ENCODE data around the gene ZSCAN16.

Gene ZSCAN16

DNA sequence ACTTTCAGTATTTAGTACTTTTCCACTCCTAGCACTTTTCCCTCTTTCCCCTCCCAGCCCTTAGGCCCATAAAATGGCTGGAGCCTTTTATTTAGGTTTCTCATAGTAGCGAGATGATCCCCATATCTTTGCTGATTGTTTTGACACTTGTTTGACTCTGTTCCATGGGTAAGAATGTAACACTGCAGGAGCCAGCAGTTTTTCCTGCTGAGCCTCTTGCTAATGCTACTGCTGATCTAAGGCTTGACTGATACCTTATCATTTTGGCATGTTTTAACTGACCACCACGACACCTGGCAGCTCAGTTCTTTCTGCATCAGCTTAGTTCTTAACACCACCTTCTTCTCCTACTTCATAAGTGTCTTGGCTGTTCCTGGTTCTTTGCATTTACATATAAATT is 46.9 kb downstream of the ZSCAN16 start:
- Histone ChIP-seq H3K9me3 (ENCODE audit: insufficient read depth, low read length) (no peaks in the 10 kb centered on the region), H3K36me3 (ENCODE audit: low read length) (no peaks in the 10 kb centered on the region), H4K20me1 (ENCODE audit: low read depth, low read length) (no peaks in the 10 kb centered on the region), H3K4me3 (ENCODE audit: insufficient read depth, low read length, poor library complexity, severe bottlenecking) (no peak overlapping the region), H3K9ac (ENCODE audit: low read length) (no peak overlapping the region), H3K9me2 (replicated peaks; ENCODE audit: insufficient read depth, low read length) (no peaks in the 10 kb centered on the region), H2AFZ (ENCODE audit: low read depth, low read length, severe bottlenecking) (no peak overlapping the region), H3K27ac (ENCODE audit: low read depth, low read length) (no peak overlapping the region), H3K27me3 (ENCODE audit: low read length) (no peaks in the 10 kb centered on the region), H3K4me2 (ENCODE audit: low read depth, low read length, poor library complexity, severe bottlenecking) (no peak overlapping the region), H3K79me2 (ENCODE audit: insufficient read depth, low read length) (no peaks in the 10 kb centered on the region), H3F3A (ENCODE audit: insufficient read depth) (no peaks in the 10 kb centered on the region)
- TF ChIP-seq EZH2phosphoT487 (conservative IDR thresholded peaks at IDR 0.05; ENCODE audit: low read length) (no peak), CTCF (IDR thresholded peaks at IDR 0.05; ENCODE audit: insufficient read depth, low read length, poor library complexity, severe bottlenecking) (no peak)

- TF ChIP-seq EZH2phosphoT487 (conservative IDR thresholded peaks at IDR 0.05; ENCODE audit: low read length) (no peak), CTCF (IDR thresholded peaks at IDR 0.05; ENCODE audit: insufficient read depth, low read length, poor library complexity, severe bottlenecking) (no peak)
- no peak overlapping the region for H3K9ac ChIP-seq (ENCODE audit: low read length)
- no peak overlapping the region for H3K4me2 ChIP-seq (ENCODE audit: low read depth, low read length, poor library complexity, severe bottlenecking)
- no peaks in the 10 kb centered on the region for H3K9me2 ChIP-seq (replicated peaks; ENCODE audit: insufficient read depth, low read length)
- H3K36me3 ChIP-seq (ENCODE audit: low read length), result no peaks in the 10 kb centered on the region
- no peak overlapping the region for H3K27ac ChIP-seq (ENCODE audit: low read depth, low read length)
- no peak overlapping the region for H2AFZ ChIP-seq (ENCODE audit: low read depth, low read length, severe bottlenecking)
- H3F3A ChIP-seq (ENCODE audit: insufficient read depth), result no peaks in the 10 kb centered on the region
- H3K9me3 ChIP-seq (ENCODE audit: insufficient read depth, low read length), result no peaks in the 10 kb centered on the region
- H3K27me3 ChIP-seq (ENCODE audit: low read length), result no peaks in the 10 kb centered on the region
- no peaks in the 10 kb centered on the region for H3K79me2 ChIP-seq (ENCODE audit: insufficient read depth, low read length)
- H3K4me3 ChIP-seq (ENCODE audit: insufficient read depth, low read length, poor library complexity, severe bottlenecking), result no peak overlapping the region
- H4K20me1 ChIP-seq (ENCODE audit: low read depth, low read length), result no peaks in the 10 kb centered on the region
These were observed 47.6 kb downstream of the ZSCAN16 start for GRCh38 chr6:28172006-28172405.

DNA sequence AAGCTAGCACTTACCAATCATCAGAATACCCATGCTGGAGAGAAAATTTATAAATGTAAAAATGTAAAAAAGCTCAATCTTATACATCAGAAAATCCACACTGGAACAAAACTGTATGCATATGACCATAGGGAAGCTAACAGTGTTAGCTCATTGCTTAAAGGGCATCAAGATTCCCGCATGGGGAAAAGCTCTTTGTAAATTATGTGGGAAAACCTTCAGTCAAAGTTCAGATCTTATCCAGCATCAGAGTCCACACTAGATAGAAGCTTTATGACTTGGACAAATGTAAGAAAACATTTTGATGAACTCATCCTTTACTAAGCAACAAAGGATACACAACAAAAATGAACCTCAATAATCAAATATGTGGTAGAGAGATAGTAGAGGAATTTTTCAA is 52.0 kb downstream of the ZSCAN16 start:
- Histone ChIP-seq H3K79me2 (ENCODE audit: insufficient read depth, low read length) (no peaks in the 10 kb centered on the region), H3K36me3 (ENCODE audit: low read length) (no peaks in the 10 kb centered on the region), H3K9me2 (replicated peaks; ENCODE audit: insufficient read depth, low read length) (no peaks in the 10 kb centered on the region), H3K4me2 (ENCODE audit: low read depth, low read length, poor library complexity, severe bottlenecking) (no peak overlapping the region), H3K9ac (ENCODE audit: low read length) (no peak overlapping the region), H3K4me3 (ENCODE audit: insufficient read depth, low read length, poor library complexity, severe bottlenecking) (no peak overlapping the region), H3K27me3 (ENCODE audit: low read length) (no peaks in the 10 kb centered on the region), H3F3A (ENCODE audit: insufficient read depth) (no peaks in the 10 kb centered on the region), H3K27ac (ENCODE audit: low read depth, low read length) (no peak overlapping the region), H4K20me1 (ENCODE audit: low read depth, low read length) (no peaks in the 10 kb centered on the region), H3K9me3 (ENCODE audit: insufficient read depth, low read length) (no peaks in the 10 kb centered on the region), H2AFZ (ENCODE audit: low read depth, low read length, severe bottlenecking) (no peak overlapping the region)
- TF ChIP-seq EZH2phosphoT487 (conservative IDR thresholded peaks at IDR 0.05; ENCODE audit: low read length) (no peak), CTCF (IDR thresholded peaks at IDR 0.05; ENCODE audit: insufficient read depth, low read length, poor library complexity, severe bottlenecking) (no peak)

Measured in SU-DHL-6 (cell line).